A549 (cell line): ENCODE data around the gene OLFM1. TPM values are rescaled to one million over a fixed set of nuclear protein-coding genes. Genes with fewer than 3 reads are reported as not detected.
"Not testable (repeated sequence)": the region's sequence is repeated elsewhere in the genome, so short reads cannot be mapped to it uniquely, and the experiment has no call there.

Experiments used
- ATAC-seq, 2 experiments: fragments of 200-7000 bp in 1 of 2; fragments of >200 bp in 1 of 2; cut with Nextera tagmentation in 1 of 2; cut with Tn5 transposase in 1 of 2; 3 replicates each; pipeline versions ENCODE4 v1.8.0 to v1.9.1; 2018 to 2020; ENCODE audit warnings: mild to moderate bottlenecking in 1 of 2, moderate library complexity in 1 of 2
- CTCF ChIA-PET: fragments of 300-600 bp; sonication (Branson Sonifier 250); formaldehyde crosslinking; extraction: SDS; loops from one replicate; lab custom pipeline; 2021; ENCODE audit warnings: antibody characterized with exemption, inconsistent platforms; lab: Yijun Ruan, JAX
- POLR2A ChIA-PET: fragments of 350-600 bp; formaldehyde crosslinking; extraction: SDS; loops from one replicate; lab custom pipeline; 2021; ENCODE audit warnings: antibody characterized with exemption, inconsistent platforms; lab: Yijun Ruan, JAX
- DNase-seq, 2 experiments: peaks; one replicate each; pipeline versions ENCODE4 v3.0.0 to v3.0.0-alpha.2; 2011 to 2016; ENCODE audit warnings: low read depth in 1 of 2, low spot score in 1 of 2
- FAIRE-seq: peaks from 2 replicates; lab custom pipeline; 2011; peaks lifted over from hg19 to GRCh38; lab: Jason Lieb, UNC
- H3K27ac ChIP-seq, 2 experiments: fragments of >200 bp; sonication (Bioruptor Twin); formaldehyde crosslinking; 3 replicates each; pipeline ENCODE4 v1.5.1; 2016 to 2017
- H3K4me1 ChIP-seq: fragments of >200 bp; sonication (Bioruptor Twin); formaldehyde crosslinking; 3 replicates; pipeline ENCODE4 v1.6.1; 2016
- H3K4me2 ChIP-seq: fragments of >200 bp; sonication (Bioruptor Twin); formaldehyde crosslinking; 3 replicates; pipeline ENCODE4 v1.6.1; 2016
- H3K4me3 ChIP-seq: fragments of >200 bp; sonication (Bioruptor Twin); formaldehyde crosslinking; 3 replicates; pipeline ENCODE4 v1.5.1; 2016
- H3K9me3 ChIP-seq: fragments of >200 bp; sonication (Bioruptor Twin); formaldehyde crosslinking; 3 replicates; pipeline ENCODE4 v1.6.1; 2016
- E2F6 ChIP-seq: IDR thresholded peaks from 2 replicates; pipeline ENCODE4 v1.6.1; 2012; ENCODE audit warnings: low read depth, borderline replicate concordance
- ELK1 ChIP-seq: fragments of 150-350 bp; IDR thresholded peaks from 2 replicates; pipeline ENCODE4 v1.6.1; 2014; ENCODE audit warnings: low read depth, mild to moderate bottlenecking, low read length
- FOSB ChIP-seq: fragments of 250-450 bp; sonication (Bioruptor Pico); IDR thresholded peaks from 2 replicates; pipeline ENCODE4 v1.5.0; 2020; ENCODE audit warnings: mild to moderate bottlenecking, moderate library complexity
- FOSL2 ChIP-seq, 2 experiments: fragments of 450-650 bp in 1 of 2; fragments of >200 bp in 1 of 2; sonication (Bioruptor Twin) in 1 of 2; formaldehyde crosslinking; IDR thresholded peaks; 2 replicates each; pipeline versions ENCODE4 v1.5.0 to v1.6.1; 2016 to 2020; ENCODE audit warnings: mild to moderate bottlenecking in 1 of 2, moderate library complexity in 1 of 2
- FOXS1 ChIP-seq: fragments of 250-450 bp; sonication (Bioruptor Pico); IDR thresholded peaks from 2 replicates; pipeline ENCODE4 v1.5.0; 2020; ENCODE audit warnings: mild to moderate bottlenecking, moderate library complexity
- GATA3 ChIP-seq: IDR thresholded peaks from 2 replicates; pipeline ENCODE4 v1.6.1; 2012; ENCODE audit warnings: borderline replicate concordance
- HDAC2 ChIP-seq: fragments of 200-600 bp; sonication (generic); IDR thresholded peaks from 2 replicates; pipeline ENCODE4 v1.6.1; 2016
- HMGXB4 ChIP-seq: fragments of 250-450 bp; sonication (Bioruptor Pico); IDR thresholded peaks from 2 replicates; pipeline ENCODE4 v1.5.0; 2021; ENCODE audit warnings: mild to moderate bottlenecking, moderate library complexity, borderline replicate concordance
- KDM1A ChIP-seq: fragments of 200-600 bp; sonication (generic); IDR thresholded peaks from 2 replicates; pipeline ENCODE4 v1.6.1; 2016; ENCODE audit warnings: low read depth, mild to moderate bottlenecking
- KDM5A ChIP-seq: fragments of 200-600 bp; sonication (generic); IDR thresholded peaks from 2 replicates; pipeline ENCODE4 v1.6.1; 2016; ENCODE audit warnings: antibody characterized with exemption, mild to moderate bottlenecking
- MAX ChIP-seq: IDR thresholded peaks from 2 replicates; pipeline ENCODE4 v1.6.1; 2012
- PHF8 ChIP-seq: fragments of 200-600 bp; sonication (generic); IDR thresholded peaks from 2 replicates; pipeline ENCODE4 v1.6.1; 2016; ENCODE audit warnings: low read depth, mild to moderate bottlenecking, antibody characterized with exemption, moderate library complexity, borderline replicate concordance
- RAD21 ChIP-seq, 2 experiments: fragments of >200 bp in 1 of 2; sonication (Bioruptor Twin) in 1 of 2; formaldehyde crosslinking in 1 of 2; IDR thresholded peaks in 1 of 2; conservative IDR thresholded peaks in 1 of 2; 2 replicates in 1 of 2; 3 replicates in 1 of 2; pipeline ENCODE4 v1.6.1; 2012 to 2018; ENCODE audit warnings: inconsistent platforms in 1 of 2
- RARB ChIP-seq: fragments of 250-450 bp; sonication (Bioruptor Pico); IDR thresholded peaks from 2 replicates; pipeline ENCODE4 v1.8.0; 2021; ENCODE audit warnings: mild to moderate bottlenecking, moderate library complexity
- RFX5 ChIP-seq: fragments of 450-650 bp; IDR thresholded peaks from 2 replicates; pipeline ENCODE4 v1.7.1; 2014; ENCODE audit warnings: antibody characterized with exemption, mild to moderate bottlenecking, moderate library complexity
- SMC3 ChIP-seq: fragments of >200 bp; sonication (Bioruptor Twin); formaldehyde crosslinking; IDR thresholded peaks from 3 replicates; pipeline ENCODE4 v1.6.1; 2018; ENCODE audit warnings: inconsistent platforms
- SREBF2 ChIP-seq: fragments of 450-650 bp; IDR thresholded peaks from 2 replicates; pipeline ENCODE4 v1.6.1; 2014; ENCODE audit warnings: mild to moderate bottlenecking, moderate library complexity
- USF2 ChIP-seq: fragments of 450-650 bp; IDR thresholded peaks from 2 replicates; pipeline ENCODE4 v1.6.1; 2014; ENCODE audit warnings: antibody characterized with exemption
- ZC3H11A ChIP-seq: fragments of 450-650 bp; IDR thresholded peaks from 2 replicates; pipeline ENCODE4 v1.6.1; 2014; ENCODE audit warnings: antibody characterized with exemption, mild to moderate bottlenecking
- ZFP36 ChIP-seq: fragments of 450-650 bp; IDR thresholded peaks from 2 replicates; pipeline ENCODE4 v1.6.1; 2014; ENCODE audit warnings: borderline replicate concordance; ENCODE audit not compliant: partially characterized antibody
- ZSCAN20 ChIP-seq: fragments of 250-450 bp; sonication (Bioruptor Pico); IDR thresholded peaks from 2 replicates; pipeline ENCODE4 v1.8.0; 2022; ENCODE audit warnings: mild to moderate bottlenecking, moderate library complexity
- WGBS: methylation state at CpG from one replicate; pipeline ENCODE4 v1.1.6; 2017; ENCODE audit errors: missing lambda C conversion rate; 5-methylcytosine and 5-hydroxymethylcytosine counted together
- polyA plus RNA-seq, 4 experiments: library from polyadenylated mRNA; depleted of rRNA in 3 of 4; stranded (reverse); fragments of >200 nt; fragmentation: RNase III in 1 of 4; extraction: RNeasy Plus Mini Kit Qiagen cat#74134 plus additional on column Dnase treatment in 1 of 4; gene quantifications; 2 replicates in 3 of 4; 3 replicates in 1 of 4; pipeline ENCODE4 v1.2.3, GENCODE V29; 2011 to 2017

OLFM1 gene
- polyA plus RNA-seq, 2 of the 4 experiments (the other 2 are of a cell fraction), result 2.7 to 10.5 TPM

GRCh38 chr9:135147938-135148337, 60.5 kb downstream of the OLFM1 start:
- ChIA-PET CTCF (interaction anchor here (1.3 to 1.8 kb wide), 2 partner anchors 8 to 61 kb away, joined by 3 to 5 read pairs; no protein-coding TSS in a partner anchor), POLR2A (no interaction called here)
- Histone ChIP-seq H3K4me2 (no peak overlapping the region), H3K27ac (no peak overlapping the region), H3K4me1 (peaks cover 16% of the 10 kb centered on the region; the same call in 1 of the 3 replicates), H3K4me3 (no peak overlapping the region), H3K9me3 (no peaks in the 10 kb centered on the region)
- TF ChIP-seq SMC3, result no peak
- TF ChIP-seq PHF8, result no peak
- no peak for TF ChIP-seq FOSB (CRISPR knock-in tag)
- TF ChIP-seq FOXS1, result no peak
- no peak for TF ChIP-seq ZSCAN20 (CRISPR knock-in tag)
- no peak for TF ChIP-seq E2F6
- 78% methylated on average over 4 of the region's 9 CpGs for WGBS
- ATAC-seq (no peak), DNase-seq (no peak), FAIRE-seq (no peak)

- FAIRE-seq (no peak), ATAC-seq (no peak), DNase-seq (no peak)
- Histone ChIP-seq H3K4me2 (no peak overlapping the region), H3K9me3 (no peaks in the 10 kb centered on the region), H3K4me3 (no peak overlapping the region), H3K27ac (no peak overlapping the region), H3K4me1 (peaks cover 16% of the 10 kb centered on the region; the same call in 1 of the 3 replicates)
- ChIA-PET POLR2A (no interaction called here), CTCF (interaction anchor here (1.3 kb wide), 1 partner anchor 62 kb away, joined by 3 read pairs; no protein-coding TSS in a partner anchor)
- WGBS, result 46% methylated on average over 4 of the region's 7 CpGs
- TF ChIP-seq PHF8, result no peak
Observed at GRCh38 chr9:135148386-135148785, 60.9 kb downstream of the OLFM1 start.

GRCh38 chr9:135149901-135150300, 62.4 kb downstream of the OLFM1 start:
- 58% methylated on average over 9 of the region's 9 CpGs for WGBS
- H3K4me1 ChIP-seq, result peaks cover 11% of the 10 kb centered on the region; the same call in 1 of the 3 replicates
- H3K4me2 ChIP-seq, H3K4me3 ChIP-seq, H3K9me3 ChIP-seq, FAIRE-seq, DNase-seq, ATAC-seq, POLR2A ChIA-PET, H3K27ac ChIP-seq: not testable (repeated sequence)
- CTCF ChIA-PET, result interaction anchor here (1.7 kb wide), 1 partner anchor 262 kb away, joined by 6 read pairs; no protein-coding TSS in a partner anchor

- no peaks in the 10 kb centered on the region for H3K9me3 ChIP-seq
- ATAC-seq (no peak), FAIRE-seq (no peak), DNase-seq (no peak)
- no peak overlapping the region for H3K27ac ChIP-seq
- H3K4me2 ChIP-seq, result no peak overlapping the region
- WGBS, result 56% methylated on average over 5 of the region's 11 CpGs
- ChIA-PET CTCF (interaction anchor here (1.7 kb wide), 1 partner anchor 261 kb away, joined by 6 read pairs; no protein-coding TSS in a partner anchor), POLR2A (no interaction called here)
- H3K4me3 ChIP-seq, result no peak overlapping the region
- TF ChIP-seq FOXS1, result no peak
- no peak for TF ChIP-seq GATA3
- no peak for TF ChIP-seq E2F6
- TF ChIP-seq KDM5A, result no peak
- no peak for TF ChIP-seq RFX5
- TF ChIP-seq ZFP36, result no peak
- TF ChIP-seq SMC3, result no peak
- TF ChIP-seq HDAC2, result no peak
- TF ChIP-seq FOSL2 (IDR thresholded peaks at IDR 0.05), result no peak
- TF ChIP-seq FOSL2 (CRISPR knock-in tag; IDR thresholded peaks at IDR 0.05), result no peak
- TF ChIP-seq RARB (CRISPR knock-in tag), result no peak
- no peak for TF ChIP-seq RAD21 (conservative IDR thresholded peaks at IDR 0.05 in 1 of 2, IDR thresholded peaks at IDR 0.05 in 1 of 2)
- no peak for TF ChIP-seq MAX
- TF ChIP-seq ELK1, result no peak
- TF ChIP-seq KDM1A, result no peak
- TF ChIP-seq PHF8, result no peak
- no peak for TF ChIP-seq SREBF2
- no peak for TF ChIP-seq HMGXB4 (CRISPR knock-in tag)
- no peak for TF ChIP-seq ZC3H11A
- TF ChIP-seq USF2, result no peak
- H3K4me1 ChIP-seq, result peaks cover 9% of the 10 kb centered on the region; the same call in 1 of the 3 replicates
Observed at GRCh38 chr9:135150981-135151380, 63.5 kb downstream of the OLFM1 start.
